PC-3 (cell line): ENCODE data around the gene SPOCD1. TPM values are rescaled to one million over a fixed set of nuclear protein-coding genes. Genes with fewer than 3 reads are reported as not detected.

ENCODE experiments used
- ATAC-seq: fragments of 200-7000 bp; cut with Tn5 transposase; 2 replicates; pipeline ENCODE4 v1.9.1; 2020; ENCODE audit warnings: mild to moderate bottlenecking, moderate library complexity
- BruUV-seq: library from RNA; stranded (reverse); fragments of 400-500 nt; replicated peaks from 2 replicates; lab custom pipeline; 2021; lab: Mats Ljungman, UMichigan
- CTCF ChIA-PET: fragments of 300-600 bp; sonication (Branson Sonifier 250); formaldehyde crosslinking; loops from one replicate; lab custom pipeline; 2022; ENCODE audit warnings: antibody characterized with exemption; lab: Charles Lee
- POLR2A ChIA-PET: fragments of 300-600 bp; sonication (Branson Sonifier 250); formaldehyde crosslinking; loops from one replicate; lab custom pipeline; 2022; ENCODE audit warnings: antibody characterized with exemption; ENCODE audit not compliant: unreplicated experiment; lab: Charles Lee
- DNase-seq: peaks from one replicate; pipeline ENCODE4 v3.0.0-alpha.2; 2015
- H2AFZ ChIP-seq: fragments of 300-600 bp; sonication (generic); 2 replicates; pipeline ENCODE4 v1.6.0; 2016; ENCODE audit warnings: antibody characterized with exemption, low read length
- H3F3A ChIP-seq: fragments of 300-600 bp; sonication (generic); one replicate; pipeline ENCODE4 v1.6.0; 2017; ENCODE audit warnings: antibody characterized with exemption, low read length, control low read depth, mild to moderate bottlenecking; ENCODE audit not compliant: unreplicated experiment
- H3K27ac ChIP-seq: fragments of 300-600 bp; sonication (generic); 2 replicates; pipeline ENCODE4 v1.5.1; 2016; ENCODE audit warnings: mild to moderate bottlenecking, low read length
- H3K27me3 ChIP-seq: fragments of 300-600 bp; sonication (generic); 2 replicates; pipeline ENCODE4 v1.6.1; 2016; ENCODE audit warnings: low read length, mixed read lengths
- H3K36me3 ChIP-seq: fragments of 300-600 bp; sonication (generic); 2 replicates; pipeline ENCODE4 v1.6.1; 2016; ENCODE audit warnings: low read depth, mixed run types, low read length, mixed read lengths
- H3K4me1 ChIP-seq: fragments of 300-600 bp; sonication (generic); 2 replicates; pipeline ENCODE4 v1.5.1; 2016; ENCODE audit warnings: low read length; ENCODE audit not compliant: insufficient read depth
- H3K4me2 ChIP-seq: fragments of 300-600 bp; sonication (generic); 2 replicates; pipeline ENCODE4 v1.6.0; 2016; ENCODE audit warnings: low read length
- H3K4me3 ChIP-seq: fragments of 300-600 bp; sonication (generic); 2 replicates; pipeline ENCODE4 v1.5.1; 2016; ENCODE audit warnings: mild to moderate bottlenecking, low read length, mixed read lengths
- H3K79me2 ChIP-seq: fragments of 300-600 bp; sonication (generic); 2 replicates; pipeline ENCODE4 v1.6.1; 2017; ENCODE audit warnings: low read length, mixed read lengths
- H3K9ac ChIP-seq: fragments of 300-600 bp; sonication (generic); 2 replicates; pipeline ENCODE4 v1.6.0; 2016; ENCODE audit warnings: mild to moderate bottlenecking, low read length
- H3K9me2 ChIP-seq: fragments of 300-600 bp; sonication (generic); replicated peaks from 2 replicates; pipeline ENCODE4 v1.6.1; 2016; ENCODE audit warnings: mixed run types, low read length, mixed read lengths
- H3K9me3 ChIP-seq: fragments of 300-600 bp; sonication (generic); 2 replicates; pipeline ENCODE4 v1.6.1; 2016; ENCODE audit warnings: low read length, mixed read lengths
- H4K20me1 ChIP-seq: fragments of 300-600 bp; sonication (generic); 2 replicates; pipeline ENCODE4 v1.6.1; 2016; ENCODE audit warnings: low read length, mixed read lengths
- EZH2 ChIP-seq: fragments of 300-600 bp; sonication (generic); IDR thresholded peaks from one replicate; pipeline ENCODE4 v1.6.1; 2017; ENCODE audit warnings: antibody characterized with exemption, mild to moderate bottlenecking, low read length; ENCODE audit not compliant: unreplicated experiment
- EZH2phosphoT487 ChIP-seq: fragments of 300-600 bp; sonication (generic); IDR thresholded peaks from 2 replicates; pipeline ENCODE4 v1.6.1; 2018; ENCODE audit warnings: mild to moderate bottlenecking, antibody characterized with exemption, low read length, borderline replicate concordance
- intact Hi-C: fragments of 100-400 bp; cut with micrococcal nuclease; formaldehyde crosslinking; loops from 2 replicates; pipeline ENCODE4 v1.9.0; 2023
- total RNA-seq: library from RNA; depleted of rRNA; stranded (reverse); fragments of >200 nt; gene quantifications from 2 replicates; pipeline ENCODE4 v1.2.3, GENCODE V29; 2014
- TF ChIP-seq, protein P1 (sequence below): fragments of 300-600 bp; sonication (generic); conservative IDR thresholded peaks from 2 replicates; pipeline ENCODE4 v1.5.1; 2017; ENCODE audit warnings: antibody characterized with exemption, low read depth, mild to moderate bottlenecking, low read length

The SPOCD1 gene
- total RNA-seq, 1 experiment from 2014 or later, result 5.4 TPM

DNA sequence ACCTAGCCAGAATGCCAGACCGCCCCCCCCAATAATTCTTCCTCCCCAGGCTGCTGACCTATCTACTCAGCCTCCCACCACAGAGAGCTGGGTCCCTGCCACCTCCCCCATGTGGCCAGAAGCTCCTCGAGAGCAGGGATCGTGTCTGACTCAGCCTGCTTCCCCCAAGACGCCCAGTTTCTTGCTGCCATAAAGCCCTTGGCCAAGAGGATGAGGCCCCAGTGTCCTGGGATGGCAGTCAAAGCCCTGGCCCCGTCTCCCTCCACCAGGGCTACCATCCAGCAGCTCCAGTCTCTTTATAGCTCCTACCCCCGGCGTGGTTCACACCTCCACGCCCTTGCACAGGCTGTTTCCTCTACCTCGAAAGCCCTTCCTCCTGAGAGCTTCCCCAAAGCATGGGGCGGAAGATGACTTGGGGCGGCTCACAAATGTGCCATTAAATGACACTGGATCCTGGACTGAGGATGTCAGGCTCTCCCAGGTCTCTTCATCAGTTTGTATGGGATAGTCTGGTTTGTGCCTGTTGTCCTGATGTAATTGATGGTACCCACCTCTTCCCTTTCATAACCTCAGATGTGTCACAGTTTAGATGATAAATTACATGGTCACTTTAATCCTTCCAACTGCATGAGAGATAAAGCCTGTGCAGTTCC is 64.8 kb downstream of the SPOCD1 start:
- BruUV-seq, result no TSS peak
- no peak overlapping the region for H2AFZ ChIP-seq
- ATAC-seq, result no peak
- H3K27ac ChIP-seq, result no peak overlapping the region
- H3K4me2 ChIP-seq, result no peak overlapping the region
- intact Hi-C loops, result no loop called here
- no peaks in the 10 kb centered on the region for H4K20me1 ChIP-seq
- DNase-seq, result no peak
- no peaks in the 10 kb centered on the region for H3K79me2 ChIP-seq
- ChIA-PET CTCF (no interaction called here), POLR2A (no interaction called here)
- H3F3A ChIP-seq, result no peaks in the 10 kb centered on the region
- H3K27me3 ChIP-seq, result no peaks in the 10 kb centered on the region
- no peaks in the 10 kb centered on the region for H3K9me3 ChIP-seq
- H3K9me2 ChIP-seq, result no peaks in the 10 kb centered on the region
- no peak overlapping the region for H3K9ac ChIP-seq
- no peaks in the 10 kb centered on the region for H3K4me1 ChIP-seq
- H3K4me3 ChIP-seq, result no peak overlapping the region
- H3K36me3 ChIP-seq, result no peaks in the 10 kb centered on the region
- TF ChIP-seq EZH2phosphoT487, result no peak
- no peak for TF ChIP-seq EZH2
- TF ChIP-seq, protein P1, sequence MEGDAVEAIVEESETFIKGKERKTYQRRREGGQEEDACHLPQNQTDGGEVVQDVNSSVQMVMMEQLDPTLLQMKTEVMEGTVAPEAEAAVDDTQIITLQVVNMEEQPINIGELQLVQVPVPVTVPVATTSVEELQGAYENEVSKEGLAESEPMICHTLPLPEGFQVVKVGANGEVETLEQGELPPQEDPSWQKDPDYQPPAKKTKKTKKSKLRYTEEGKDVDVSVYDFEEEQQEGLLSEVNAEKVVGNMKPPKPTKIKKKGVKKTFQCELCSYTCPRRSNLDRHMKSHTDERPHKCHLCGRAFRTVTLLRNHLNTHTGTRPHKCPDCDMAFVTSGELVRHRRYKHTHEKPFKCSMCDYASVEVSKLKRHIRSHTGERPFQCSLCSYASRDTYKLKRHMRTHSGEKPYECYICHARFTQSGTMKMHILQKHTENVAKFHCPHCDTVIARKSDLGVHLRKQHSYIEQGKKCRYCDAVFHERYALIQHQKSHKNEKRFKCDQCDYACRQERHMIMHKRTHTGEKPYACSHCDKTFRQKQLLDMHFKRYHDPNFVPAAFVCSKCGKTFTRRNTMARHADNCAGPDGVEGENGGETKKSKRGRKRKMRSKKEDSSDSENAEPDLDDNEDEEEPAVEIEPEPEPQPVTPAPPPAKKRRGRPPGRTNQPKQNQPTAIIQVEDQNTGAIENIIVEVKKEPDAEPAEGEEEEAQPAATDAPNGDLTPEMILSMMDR, result no peak

DNA sequence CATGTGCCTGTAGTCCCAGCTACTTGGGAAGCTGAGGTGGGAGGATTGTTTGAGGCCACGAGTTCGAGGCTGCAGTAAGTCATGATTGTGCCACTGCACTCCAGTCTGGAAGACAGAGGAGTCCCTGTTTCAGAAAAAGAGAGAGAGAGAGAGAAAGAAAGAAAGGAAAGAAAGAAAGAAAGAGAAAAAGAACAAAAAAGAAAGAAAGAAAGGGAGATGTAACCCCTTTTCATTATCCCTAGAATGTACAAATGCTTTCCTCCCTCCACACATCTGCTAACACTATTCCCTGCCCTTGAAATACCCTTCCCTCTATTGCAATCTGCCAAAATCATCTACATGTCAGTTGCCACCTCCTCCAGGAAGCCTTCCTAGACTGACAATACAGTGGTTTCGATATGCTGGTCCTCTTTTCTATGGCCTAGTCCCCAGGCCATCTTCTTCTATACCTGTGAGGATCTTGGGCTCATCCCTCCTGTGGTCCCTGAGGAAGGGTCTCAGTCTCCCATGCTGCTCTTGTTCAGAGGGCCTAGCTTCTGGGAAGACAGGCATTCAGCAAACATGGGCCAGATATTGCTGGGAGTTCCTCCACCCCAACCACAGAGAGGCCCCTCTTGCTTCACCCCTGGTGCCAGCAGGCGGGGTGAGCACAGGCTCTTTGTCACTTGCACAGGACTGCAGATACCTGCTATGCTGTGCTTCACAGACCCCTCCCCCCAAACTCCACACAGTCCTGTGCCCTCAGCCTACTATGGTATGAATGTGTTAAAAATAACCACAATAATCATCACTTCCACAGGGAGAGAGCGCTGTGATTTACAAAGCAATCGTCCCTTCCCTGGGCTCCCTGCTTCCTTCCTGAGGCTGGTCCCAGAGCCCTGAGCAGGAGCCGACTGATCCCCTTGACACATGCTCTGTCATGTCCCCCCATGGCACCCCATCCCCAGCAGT is 65.8 kb downstream of the SPOCD1 start:
- TF ChIP-seq, protein P1, result no peak
- no peaks in the 10 kb centered on the region for H3K9me3 ChIP-seq
- POLR2A ChIA-PET, result no interaction called here

DNA sequence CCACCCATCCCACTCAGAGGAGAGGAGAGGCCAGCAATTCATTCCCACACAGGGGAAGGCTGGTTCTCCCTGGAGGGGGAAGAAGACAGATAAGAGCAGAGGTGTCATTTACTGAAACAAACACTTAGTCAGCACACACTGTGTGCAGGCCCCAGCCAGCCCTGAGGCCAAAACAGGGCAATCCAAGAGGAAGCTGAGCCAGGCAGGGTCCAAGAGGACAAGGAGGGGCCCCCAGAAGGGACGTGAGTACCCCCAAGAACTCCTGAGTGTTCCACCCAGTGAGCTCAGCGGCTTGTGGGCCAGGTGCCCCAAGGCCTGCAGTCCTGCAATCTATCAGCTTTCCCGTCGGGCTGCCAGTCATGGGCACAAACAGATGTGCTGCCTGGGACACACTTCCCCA is 67.5 kb downstream of the SPOCD1 start:
- Histone ChIP-seq H3K9ac (no peak overlapping the region), H4K20me1 (no peaks in the 10 kb centered on the region), H3K27me3 (no peaks in the 10 kb centered on the region), H3K36me3 (no peaks in the 10 kb centered on the region), H3K9me2 (no peaks in the 10 kb centered on the region), H3K4me1 (no peaks in the 10 kb centered on the region), H3K4me2 (no peak overlapping the region), H3K27ac (no peak overlapping the region), H3K4me3 (no peak overlapping the region), H3F3A (no peaks in the 10 kb centered on the region), H2AFZ (no peak overlapping the region), H3K9me3 (no peaks in the 10 kb centered on the region), H3K79me2 (no peaks in the 10 kb centered on the region)
- TF ChIP-seq EZH2, result no peak
- no peak for TF ChIP-seq EZH2phosphoT487
- TF ChIP-seq, protein P1, result no peak
- ATAC-seq (no peak), DNase-seq (no peak)
- no TSS peak for BruUV-seq
- ChIA-PET CTCF (no interaction called here), POLR2A (no interaction called here)
- intact Hi-C loops, result no loop called here

More for the DNA sequence above, 65.8 kb downstream of the SPOCD1 start:
- H3K9me2 ChIP-seq, result no peaks in the 10 kb centered on the region
- H3K4me1 ChIP-seq, result no peaks in the 10 kb centered on the region
- no peaks in the 10 kb centered on the region for H3K36me3 ChIP-seq
- CTCF ChIA-PET, result no interaction called here
- no peak for ATAC-seq
- no peak overlapping the region for H3K4me3 ChIP-seq
- H3K27ac ChIP-seq, result no peak overlapping the region
- no peaks in the 10 kb centered on the region for H3K79me2 ChIP-seq
- H3K27me3 ChIP-seq, result no peaks in the 10 kb centered on the region
- DNase-seq, result no peak
- no TSS peak for BruUV-seq
- intact Hi-C loops, result no loop called here
- no peaks in the 10 kb centered on the region for H3F3A ChIP-seq
- H3K9ac ChIP-seq, result no peak overlapping the region
- H4K20me1 ChIP-seq, result no peaks in the 10 kb centered on the region
- H2AFZ ChIP-seq, result no peak overlapping the region
- H3K4me2 ChIP-seq, result no peak overlapping the region
